Osteocyte (in vitro differentiated cells): ENCODE results near the gene GNAZ. TPM values are rescaled to one million over a fixed set of nuclear protein-coding genes. Genes with fewer than 3 reads are reported as not detected.

Experiments
- DNase-seq: peaks from one replicate; pipeline ENCODE4 v3.0.0; 2021; ENCODE audit warnings: mixed read lengths; ENCODE audit not compliant: unreplicated experiment; ENCODE audit errors: extremely low spot score
- H3K27ac Mint-ChIP-seq: one replicate; pipeline ENCODE4 v1.8.0; 2021; ENCODE audit warnings: mild to moderate bottlenecking, mixed read lengths; ENCODE audit not compliant: unreplicated experiment
- H3K27me3 Mint-ChIP-seq: one replicate; pipeline ENCODE4 v1.8.0; 2021; ENCODE audit warnings: mixed read lengths; ENCODE audit not compliant: unreplicated experiment
- H3K36me3 Mint-ChIP-seq: one replicate; pipeline ENCODE4 v1.8.0; 2021; ENCODE audit warnings: mixed read lengths; ENCODE audit not compliant: unreplicated experiment
- H3K4me1 Mint-ChIP-seq: one replicate; pipeline ENCODE4 v1.8.0; 2021; ENCODE audit warnings: mixed read lengths; ENCODE audit not compliant: unreplicated experiment
- H3K4me3 Mint-ChIP-seq: one replicate; pipeline ENCODE4 v1.8.0; 2021; ENCODE audit warnings: mild to moderate bottlenecking, moderate library complexity, mixed read lengths; ENCODE audit not compliant: unreplicated experiment
- H3K9me3 Mint-ChIP-seq: one replicate; pipeline ENCODE4 v1.8.0; 2021; ENCODE audit warnings: mixed read lengths; ENCODE audit not compliant: unreplicated experiment
- total RNA-seq: library from RNA; stranded (reverse); gene quantifications from 2 replicates; pipeline ENCODE4 v1.2.1, GENCODE V29; 2021
- TF ChIP-seq, protein P1 (sequence below): fragments of 200-600 bp; sonication (generic); IDR thresholded peaks from 2 replicates; pipeline ENCODE4 v1.5.0; 2021; ENCODE audit warnings: antibody characterized with exemption, mild to moderate bottlenecking, moderate library complexity

The GNAZ gene
- total RNA-seq, 1 donor from 2014 or later, result 2.9 TPM

DNA sequence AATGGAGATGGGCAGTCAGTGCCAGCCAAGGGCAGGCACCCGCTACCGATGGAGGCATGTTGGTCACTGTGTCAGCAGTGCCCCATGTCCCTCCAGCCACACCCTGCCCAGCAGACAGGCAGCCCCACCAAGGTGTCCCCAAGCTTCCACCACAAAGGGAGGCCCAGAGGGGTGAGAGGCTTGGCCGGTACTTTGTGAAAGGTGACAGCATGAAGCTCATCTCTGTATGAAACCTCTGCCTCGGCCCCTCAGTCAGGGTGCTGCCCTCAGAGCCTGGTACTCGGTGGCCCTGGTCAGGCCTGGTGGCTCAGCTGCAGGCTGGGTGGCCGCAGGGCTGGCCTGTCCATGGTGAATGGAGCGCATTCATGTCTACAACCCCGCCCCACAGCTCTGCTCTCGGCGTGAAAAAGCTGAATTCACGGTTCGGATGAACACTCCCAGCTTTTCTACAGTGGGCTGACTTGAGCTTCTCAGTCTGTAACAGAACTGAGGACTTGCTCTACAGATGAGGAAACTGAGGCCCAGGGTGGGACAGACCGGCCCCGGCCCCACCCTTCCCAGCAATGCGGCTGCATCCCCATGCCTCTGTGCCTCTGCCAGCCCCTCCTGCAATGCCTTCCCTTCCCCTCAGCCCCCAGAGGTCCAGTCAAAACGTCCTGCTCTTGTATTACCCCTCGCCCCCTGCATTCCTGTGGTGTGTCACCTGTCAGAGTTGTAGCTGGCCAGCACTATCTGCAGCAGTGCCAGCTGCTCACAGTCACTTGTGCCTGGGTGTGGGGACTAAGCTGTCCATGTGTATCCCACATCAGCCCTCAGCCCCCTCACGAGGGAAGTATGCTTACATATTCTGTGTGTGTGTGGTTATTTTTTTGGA is 43.8 kb downstream of the GNAZ start:
- TF ChIP-seq, protein P1, sequence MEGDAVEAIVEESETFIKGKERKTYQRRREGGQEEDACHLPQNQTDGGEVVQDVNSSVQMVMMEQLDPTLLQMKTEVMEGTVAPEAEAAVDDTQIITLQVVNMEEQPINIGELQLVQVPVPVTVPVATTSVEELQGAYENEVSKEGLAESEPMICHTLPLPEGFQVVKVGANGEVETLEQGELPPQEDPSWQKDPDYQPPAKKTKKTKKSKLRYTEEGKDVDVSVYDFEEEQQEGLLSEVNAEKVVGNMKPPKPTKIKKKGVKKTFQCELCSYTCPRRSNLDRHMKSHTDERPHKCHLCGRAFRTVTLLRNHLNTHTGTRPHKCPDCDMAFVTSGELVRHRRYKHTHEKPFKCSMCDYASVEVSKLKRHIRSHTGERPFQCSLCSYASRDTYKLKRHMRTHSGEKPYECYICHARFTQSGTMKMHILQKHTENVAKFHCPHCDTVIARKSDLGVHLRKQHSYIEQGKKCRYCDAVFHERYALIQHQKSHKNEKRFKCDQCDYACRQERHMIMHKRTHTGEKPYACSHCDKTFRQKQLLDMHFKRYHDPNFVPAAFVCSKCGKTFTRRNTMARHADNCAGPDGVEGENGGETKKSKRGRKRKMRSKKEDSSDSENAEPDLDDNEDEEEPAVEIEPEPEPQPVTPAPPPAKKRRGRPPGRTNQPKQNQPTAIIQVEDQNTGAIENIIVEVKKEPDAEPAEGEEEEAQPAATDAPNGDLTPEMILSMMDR, result no peak
- Mint-ChIP-seq H3K4me1 (peaks cover 5% of the 10 kb centered on the region), H3K27ac (no peak overlapping the region), H3K36me3 (no peaks in the 10 kb centered on the region), H3K9me3 (no peaks in the 10 kb centered on the region), H3K27me3 (no peaks in the 10 kb centered on the region), H3K4me3 (no peak overlapping the region)
- DNase-seq, result no peak

GRCh38 chr22:23114721-23115020 is 44.4 kb downstream of the GNAZ start:
- Mint-ChIP-seq H3K36me3 (no peaks in the 10 kb centered on the region), H3K9me3 (no peaks in the 10 kb centered on the region), H3K4me3 (no peak overlapping the region), H3K4me1 (peaks cover 5% of the 10 kb centered on the region), H3K27me3 (no peaks in the 10 kb centered on the region), H3K27ac (no peak overlapping the region)
- TF ChIP-seq, protein P1, result no peak
- no peak for DNase-seq

- TF ChIP-seq, protein P1, result no peak
- Mint-ChIP-seq H3K9me3 (no peaks in the 10 kb centered on the region), H3K4me3 (no peak overlapping the region), H3K36me3 (no peaks in the 10 kb centered on the region), H3K4me1 (peaks cover 5% of the 10 kb centered on the region), H3K27ac (no peak overlapping the region), H3K27me3 (no peaks in the 10 kb centered on the region)
- DNase-seq, result no peak
Observed at GRCh38 chr22:23115369-23115768, 45.0 kb downstream of the GNAZ start.

- Mint-ChIP-seq H3K9me3 (no peaks in the 10 kb centered on the region), H3K27me3 (no peaks in the 10 kb centered on the region), H3K27ac (no peak overlapping the region), H3K4me3 (no peak overlapping the region), H3K36me3 (no peaks in the 10 kb centered on the region), H3K4me1 (peaks cover 5% of the 10 kb centered on the region)
- no peak for DNase-seq
- TF ChIP-seq, protein P1, result no peak
Observed at GRCh38 chr22:23115825-23116494, 45.6 kb downstream of the GNAZ start.

DNA sequence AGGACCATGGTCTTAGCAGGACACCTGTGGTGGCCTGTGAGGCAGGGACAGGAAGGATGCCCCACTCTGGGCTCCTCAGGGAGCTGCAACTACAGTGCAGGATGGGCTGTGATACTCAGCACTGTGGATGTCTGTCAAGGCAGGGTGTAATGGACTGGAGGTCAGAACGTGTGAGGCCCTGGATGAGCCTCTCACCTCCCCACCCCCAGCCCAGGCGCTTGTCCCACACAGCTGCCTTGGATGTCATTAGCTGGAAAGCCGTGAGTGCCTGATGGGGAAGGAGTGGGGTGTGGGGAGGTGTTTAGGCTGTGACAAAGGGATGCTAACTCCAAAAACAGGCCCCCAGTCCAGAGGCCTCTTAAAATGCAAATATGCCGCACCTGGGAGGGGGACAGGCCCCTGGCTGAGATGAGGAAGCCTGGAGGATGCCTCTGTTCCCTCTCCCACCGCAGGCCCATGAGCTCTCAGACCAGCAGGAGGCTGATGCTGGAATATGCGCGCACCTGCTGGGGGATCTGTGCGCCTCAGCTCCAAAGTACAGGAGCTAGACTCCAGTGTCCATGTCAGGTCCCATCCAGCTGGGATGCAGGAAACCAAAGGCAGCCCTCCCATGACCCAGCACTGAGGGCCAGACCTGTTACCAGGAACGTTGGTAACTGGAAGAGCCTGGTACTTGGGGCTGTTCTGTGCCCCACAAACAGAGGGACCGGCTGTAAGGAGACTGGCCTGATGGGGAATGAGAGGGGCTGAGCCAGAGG is 46.4 kb downstream of the GNAZ start:
- H3K4me1 Mint-ChIP-seq, result peaks cover 5% of the 10 kb centered on the region
- no peaks in the 10 kb centered on the region for H3K36me3 Mint-ChIP-seq
- no peak overlapping the region for H3K27ac Mint-ChIP-seq
- H3K27me3 Mint-ChIP-seq, result no peaks in the 10 kb centered on the region
- H3K9me3 Mint-ChIP-seq, result no peaks in the 10 kb centered on the region
- TF ChIP-seq, protein P1, result no peak
- H3K4me3 Mint-ChIP-seq, result no peak overlapping the region
- DNase-seq, result no peak
